GM12891 (cell line): ENCODE measurements around the gene ATG16L2.

Source experiments
- PAX5 ChIP-seq: IDR thresholded peaks from 2 replicates; pipeline ENCODE4 v1.6.1; 2011; ENCODE audit warnings: low read length, moderate library complexity, mild to moderate bottlenecking; ENCODE audit not compliant: insufficient read depth, severe bottlenecking
- TAF1 ChIP-seq: IDR thresholded peaks from 2 replicates; pipeline ENCODE4 v1.6.1; 2011; ENCODE audit warnings: low read depth, low read length, control low read depth

DNA sequence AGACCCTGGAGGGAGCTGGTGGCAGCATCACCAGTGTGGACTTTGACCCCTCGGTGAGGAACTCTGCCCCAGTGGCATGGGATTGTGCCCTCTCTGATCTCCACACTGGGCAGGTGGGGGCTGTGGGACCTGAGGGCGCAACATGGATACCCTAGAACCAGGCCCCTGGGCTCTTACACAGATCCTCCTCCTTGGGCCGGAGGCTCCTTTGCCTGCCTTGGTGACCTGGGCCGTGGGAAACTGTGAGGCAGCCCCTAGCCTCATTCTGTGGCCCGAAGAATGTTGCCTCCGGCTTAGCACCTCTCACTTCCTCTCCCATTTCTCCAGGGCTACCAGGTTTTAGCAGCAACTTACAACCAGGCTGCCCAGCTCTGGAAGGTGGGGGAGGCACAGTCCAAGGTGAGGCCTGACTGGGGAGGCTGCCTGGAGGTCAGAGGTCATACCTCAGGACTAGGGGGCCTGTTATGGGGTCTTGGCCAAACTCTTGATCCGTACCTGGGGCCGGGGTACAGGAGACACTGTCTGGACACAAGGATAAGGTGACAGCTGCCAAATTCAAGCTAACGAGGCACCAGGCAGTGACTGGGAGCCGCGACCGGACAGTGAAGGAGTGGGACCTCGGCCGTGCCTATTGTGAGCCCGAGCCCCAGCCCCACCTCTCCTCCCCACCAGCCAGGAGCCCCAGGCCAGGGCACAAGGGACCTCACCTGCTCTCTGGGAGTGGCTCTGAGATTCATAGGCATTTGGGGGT is 12.2 kb downstream of the ATG16L2 start:
- TF ChIP-seq PAX5 (no peak), TAF1 (no peak)
